Measurements from ENCODE around the gene SORCS2.

Gene SORCS2

DNA sequence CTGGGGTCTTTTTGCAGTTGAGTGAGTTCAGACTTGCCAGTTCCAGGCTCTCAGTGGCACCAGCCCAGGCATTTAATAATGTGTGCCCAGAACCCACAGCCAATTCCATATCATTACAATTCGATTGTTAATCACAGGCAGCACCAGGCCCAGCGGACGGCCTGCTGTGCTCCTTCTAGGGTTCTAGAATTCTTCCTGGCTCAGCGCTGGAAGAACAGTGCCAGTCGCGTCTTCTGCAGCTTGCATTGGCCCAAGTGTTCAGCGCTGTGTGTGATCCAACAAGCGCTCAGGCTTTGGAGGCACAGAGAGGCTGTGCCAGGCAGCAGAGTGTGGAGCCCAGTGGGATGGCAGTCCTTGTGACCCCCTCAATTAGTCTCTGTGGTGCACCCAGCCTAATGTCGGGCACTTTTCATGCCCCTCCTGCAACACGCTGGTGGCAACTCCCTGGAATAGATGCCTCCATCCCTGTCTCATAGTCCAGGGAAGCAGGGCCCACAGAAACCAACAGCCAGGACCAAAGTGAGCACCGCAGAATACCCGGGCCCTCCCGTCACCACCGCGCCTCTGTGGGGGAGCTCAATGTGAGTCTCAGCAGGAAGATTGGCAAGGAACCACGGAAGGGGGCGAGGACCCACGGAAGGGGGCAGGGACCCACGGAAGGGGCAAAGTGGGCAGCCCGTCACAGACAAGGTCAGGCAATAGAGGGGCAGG is 554.2 kb downstream of the SORCS2 start:
- no peaks in the 10 kb centered on the region for H3K36me3 ChIP-seq (ENCODE audit: control insufficient read depth, low read length)
- no peak overlapping the region for H3K27ac ChIP-seq (ENCODE audit: low read depth, low read length)
- H3K27me3 ChIP-seq (ENCODE audit: control insufficient read depth, low read length) = no peaks in the 10 kb centered on the region
- H3K9me3 ChIP-seq (ENCODE audit: control insufficient read depth, insufficient read depth, low read length) = no peaks in the 10 kb centered on the region
- H3K4me1 ChIP-seq (ENCODE audit: control insufficient read depth, low read length) = no peaks in the 10 kb centered on the region
- H3K9me2 ChIP-seq (replicated peaks; ENCODE audit: control insufficient read depth, low read length) = no peaks in the 10 kb centered on the region
- H3K4me2 ChIP-seq (ENCODE audit: low read length) = no peak overlapping the region
- H3F3A ChIP-seq (ENCODE audit: control insufficient read depth, insufficient read depth) = no peaks in the 10 kb centered on the region
- no peaks in the 10 kb centered on the region for H4K20me1 ChIP-seq (ENCODE audit: control insufficient read depth, insufficient read depth, low read depth, low read length)
- TF ChIP-seq, protein P1, sequence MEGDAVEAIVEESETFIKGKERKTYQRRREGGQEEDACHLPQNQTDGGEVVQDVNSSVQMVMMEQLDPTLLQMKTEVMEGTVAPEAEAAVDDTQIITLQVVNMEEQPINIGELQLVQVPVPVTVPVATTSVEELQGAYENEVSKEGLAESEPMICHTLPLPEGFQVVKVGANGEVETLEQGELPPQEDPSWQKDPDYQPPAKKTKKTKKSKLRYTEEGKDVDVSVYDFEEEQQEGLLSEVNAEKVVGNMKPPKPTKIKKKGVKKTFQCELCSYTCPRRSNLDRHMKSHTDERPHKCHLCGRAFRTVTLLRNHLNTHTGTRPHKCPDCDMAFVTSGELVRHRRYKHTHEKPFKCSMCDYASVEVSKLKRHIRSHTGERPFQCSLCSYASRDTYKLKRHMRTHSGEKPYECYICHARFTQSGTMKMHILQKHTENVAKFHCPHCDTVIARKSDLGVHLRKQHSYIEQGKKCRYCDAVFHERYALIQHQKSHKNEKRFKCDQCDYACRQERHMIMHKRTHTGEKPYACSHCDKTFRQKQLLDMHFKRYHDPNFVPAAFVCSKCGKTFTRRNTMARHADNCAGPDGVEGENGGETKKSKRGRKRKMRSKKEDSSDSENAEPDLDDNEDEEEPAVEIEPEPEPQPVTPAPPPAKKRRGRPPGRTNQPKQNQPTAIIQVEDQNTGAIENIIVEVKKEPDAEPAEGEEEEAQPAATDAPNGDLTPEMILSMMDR (IDR thresholded peaks at IDR 0.05; ENCODE audit: low read depth, low read length, poor library complexity, severe bottlenecking) = no peak
- TF ChIP-seq EZH2phosphoT487 (IDR thresholded peaks at IDR 0.05; ENCODE audit: borderline replicate concordance, low read length) = no peak
- no peaks in the 10 kb centered on the region for H3K79me2 ChIP-seq (ENCODE audit: control insufficient read depth, low read length)
- no peak overlapping the region for H3K4me3 ChIP-seq (ENCODE audit: low read length)

DNA sequence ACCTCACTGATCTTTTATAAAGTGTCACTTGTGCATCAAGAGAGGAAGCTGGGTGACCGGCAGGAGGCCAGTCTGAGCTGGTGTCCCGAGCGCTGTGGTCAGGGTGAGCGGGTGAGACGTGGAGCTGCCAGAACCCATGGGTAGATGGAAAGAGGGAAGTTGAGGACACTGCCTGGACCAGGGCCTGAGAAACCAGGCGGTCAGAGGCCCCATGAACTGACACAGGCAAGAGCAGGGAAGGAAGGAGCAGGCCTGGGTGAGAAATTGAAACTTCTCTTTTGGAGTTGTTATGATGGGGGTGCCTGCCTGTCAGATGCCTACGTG is 554.7 kb downstream of the SORCS2 start:
- no peaks in the 10 kb centered on the region for H3K9me3 ChIP-seq (ENCODE audit: control insufficient read depth, insufficient read depth, low read length)
- no peaks in the 10 kb centered on the region for H3K27me3 ChIP-seq (ENCODE audit: control insufficient read depth, low read length)
- H4K20me1 ChIP-seq (ENCODE audit: control insufficient read depth, insufficient read depth, low read depth, low read length) = no peaks in the 10 kb centered on the region
- no peak overlapping the region for H3K4me3 ChIP-seq (ENCODE audit: low read length)
- no peaks in the 10 kb centered on the region for H3F3A ChIP-seq (ENCODE audit: control insufficient read depth, insufficient read depth)
- H3K9me2 ChIP-seq (replicated peaks; ENCODE audit: control insufficient read depth, low read length) = no peaks in the 10 kb centered on the region
- TF ChIP-seq, protein P1 (IDR thresholded peaks at IDR 0.05; ENCODE audit: low read depth, low read length, poor library complexity, severe bottlenecking) = no peak
- no peak for TF ChIP-seq EZH2phosphoT487 (IDR thresholded peaks at IDR 0.05; ENCODE audit: borderline replicate concordance, low read length)
- no peaks in the 10 kb centered on the region for H3K79me2 ChIP-seq (ENCODE audit: control insufficient read depth, low read length)
- no peak overlapping the region for H3K4me2 ChIP-seq (ENCODE audit: low read length)
- H3K36me3 ChIP-seq (ENCODE audit: control insufficient read depth, low read length) = no peaks in the 10 kb centered on the region
- H3K4me1 ChIP-seq (ENCODE audit: control insufficient read depth, low read length) = no peaks in the 10 kb centered on the region
- H3K27ac ChIP-seq (ENCODE audit: low read depth, low read length) = no peak overlapping the region

DNA sequence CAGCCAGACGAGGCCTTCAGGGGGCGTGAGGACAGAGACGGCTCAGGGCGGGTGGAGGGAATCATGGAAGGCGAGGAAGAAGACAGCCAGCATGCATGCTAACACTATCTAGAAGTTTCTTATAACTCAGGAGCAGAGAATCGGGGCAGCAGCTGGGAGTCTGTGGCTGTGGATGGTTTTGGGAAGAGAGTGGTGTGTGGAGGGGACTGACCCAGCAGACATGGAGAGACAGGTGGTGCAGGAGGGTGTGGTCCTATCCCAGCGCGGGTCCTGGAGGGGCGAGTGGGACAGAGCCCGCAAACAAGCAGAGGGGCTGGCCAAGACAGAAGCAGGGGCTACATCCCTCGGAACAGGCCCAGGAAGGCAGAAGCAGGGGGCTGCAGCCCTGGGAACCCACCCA is 555.2 kb downstream of the SORCS2 start:
- Histone ChIP-seq H4K20me1 (ENCODE audit: control insufficient read depth, insufficient read depth, low read depth, low read length) (no peaks in the 10 kb centered on the region), H3K9me2 (replicated peaks; ENCODE audit: control insufficient read depth, low read length) (no peaks in the 10 kb centered on the region), H3K4me2 (ENCODE audit: low read length) (no peak overlapping the region), H3F3A (ENCODE audit: control insufficient read depth, insufficient read depth) (no peaks in the 10 kb centered on the region), H3K36me3 (ENCODE audit: control insufficient read depth, low read length) (no peaks in the 10 kb centered on the region), H3K4me3 (ENCODE audit: low read length) (no peak overlapping the region), H3K27me3 (ENCODE audit: control insufficient read depth, low read length) (no peaks in the 10 kb centered on the region), H3K27ac (ENCODE audit: low read depth, low read length) (no peak overlapping the region), H3K9me3 (ENCODE audit: control insufficient read depth, insufficient read depth, low read length) (no peaks in the 10 kb centered on the region), H3K4me1 (ENCODE audit: control insufficient read depth, low read length) (no peaks in the 10 kb centered on the region), H3K79me2 (ENCODE audit: control insufficient read depth, low read length) (no peaks in the 10 kb centered on the region)
- TF ChIP-seq, protein P1 (IDR thresholded peaks at IDR 0.05; ENCODE audit: low read depth, low read length, poor library complexity, severe bottlenecking) = no peak
- no peak for TF ChIP-seq EZH2phosphoT487 (IDR thresholded peaks at IDR 0.05; ENCODE audit: borderline replicate concordance, low read length)

Measured in DOHH2 (cell line).